Germinal center (tissue), 1 donor: ENCODE data around the gene ETV1.

Experiments
- DNase-seq: peaks from one replicate; pipeline ENCODE4 v3.0.0; 2012; ENCODE audit warnings: mixed read lengths, low spot score

ETV1 gene

DNA sequence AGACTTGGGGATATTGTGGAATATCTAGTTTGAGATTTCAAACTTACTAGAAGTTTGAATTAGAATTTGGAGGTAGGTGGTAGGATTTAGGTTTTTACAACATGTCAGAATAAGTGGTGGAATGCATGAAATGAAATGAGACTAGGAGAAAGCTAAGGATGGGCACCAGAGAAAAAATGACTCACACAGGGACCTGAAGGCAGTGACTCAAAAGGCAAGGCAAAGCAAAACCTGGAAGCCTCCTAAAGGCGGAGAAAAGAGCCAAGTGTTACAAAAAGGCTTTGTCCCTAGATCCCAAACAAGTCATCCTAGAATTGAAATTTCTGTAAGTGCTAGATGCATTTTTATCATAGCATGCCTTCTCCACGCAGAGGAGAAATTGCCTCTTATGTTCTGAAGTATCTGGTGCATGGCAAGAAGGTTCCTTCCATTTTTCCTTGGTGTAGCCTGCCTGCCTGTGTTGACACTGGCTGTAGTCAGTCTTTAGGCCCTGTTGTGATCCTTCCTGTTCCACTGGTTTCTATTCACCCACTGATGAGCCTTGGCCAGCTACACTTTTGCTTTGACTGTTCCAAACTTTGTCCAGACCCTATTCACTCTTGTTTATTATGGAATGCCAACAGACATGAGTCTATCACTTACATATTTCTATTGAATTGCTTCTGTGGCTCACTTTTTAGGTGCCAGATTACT, 109.3 kb downstream of the ETV1 start:
- no peak for DNase-seq

- DNase-seq = no peak
Measured at GRCh38 chr7:13879143-13879542, 110.3 kb downstream of the ETV1 start.

DNA sequence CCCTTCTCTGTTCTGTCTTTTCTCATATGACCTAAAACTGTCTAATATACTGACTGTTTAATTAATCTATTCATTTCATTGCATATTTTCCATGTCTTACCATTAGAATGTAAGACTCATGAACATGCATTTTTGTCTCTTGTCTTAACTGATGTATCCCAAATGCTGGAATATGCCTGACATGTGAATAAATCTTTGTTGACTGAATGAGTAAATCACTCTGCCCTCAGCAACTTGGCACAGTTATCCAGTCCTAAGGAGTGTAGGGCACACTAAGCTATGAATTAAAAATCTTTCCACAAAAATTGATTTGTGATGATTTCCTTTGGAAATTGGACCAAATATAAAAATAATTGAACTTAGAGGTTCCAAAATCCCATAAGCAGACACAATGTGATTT, 111.3 kb downstream of the ETV1 start:
- no peak for DNase-seq

GRCh38 chr7:13875496-13876074, 113.9 kb downstream of the ETV1 start:
- no peak for DNase-seq

- no peak for DNase-seq
Measured at GRCh38 chr7:13874783-13875182, 114.7 kb downstream of the ETV1 start.

DNA sequence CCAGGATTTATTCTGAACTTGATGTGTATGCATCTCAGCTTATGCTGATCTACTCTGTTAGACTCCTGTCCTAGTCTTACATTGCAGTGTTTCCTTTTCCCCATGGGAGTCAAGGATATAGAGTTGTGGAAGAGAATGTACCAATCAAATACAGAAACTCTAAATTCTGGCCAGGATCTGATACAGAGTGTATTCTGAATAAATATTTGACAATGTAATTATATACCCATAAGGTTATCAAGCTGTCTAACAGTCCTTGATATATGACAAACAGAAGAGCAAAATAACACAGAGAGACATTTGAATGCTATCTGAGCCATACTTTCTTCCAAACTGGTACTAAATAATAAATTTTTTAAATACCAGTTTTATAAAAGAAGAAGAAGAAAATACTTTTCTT, 116.8 kb downstream of the ETV1 start:
- no peak for DNase-seq

DNA sequence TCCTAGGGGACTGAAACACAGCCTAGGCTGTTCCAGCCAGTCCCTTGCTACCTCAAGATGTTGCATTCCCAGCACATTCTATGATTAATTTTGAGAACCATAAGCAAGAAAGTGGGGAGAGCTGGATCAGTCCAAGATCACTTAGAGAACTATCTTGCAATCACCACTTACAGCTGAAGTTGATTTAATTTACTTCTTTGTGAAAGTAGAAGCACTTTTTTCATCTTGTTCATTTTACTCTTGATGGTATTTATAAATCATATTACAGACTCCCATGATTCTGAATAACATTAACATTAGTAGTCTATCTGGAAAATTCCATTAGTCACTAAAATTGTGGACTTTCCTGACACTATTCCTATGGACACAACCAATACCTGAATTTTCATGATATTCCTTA, 118.5 kb downstream of the ETV1 start:
- DNase-seq = no peak

DNA sequence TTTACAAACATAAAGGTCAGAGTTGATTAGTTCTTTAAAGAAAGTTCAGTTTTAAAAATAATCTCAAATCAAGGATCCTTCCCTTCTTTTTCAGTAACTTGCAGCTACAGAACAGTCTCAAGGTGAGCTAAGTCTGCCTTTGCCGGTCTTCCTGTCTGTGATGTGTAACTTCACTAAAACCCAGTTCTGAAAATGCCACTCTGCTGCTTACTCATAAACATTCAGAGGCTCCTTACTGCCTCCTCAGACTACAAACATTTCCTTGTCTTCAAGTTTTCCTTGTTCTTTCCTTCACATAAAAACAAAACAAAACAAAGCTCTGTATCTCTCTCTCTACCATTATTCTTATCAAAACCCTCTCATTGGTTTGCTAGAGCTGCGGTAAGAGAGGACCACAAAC, 128.7 kb downstream of the ETV1 start:
- no peak for DNase-seq

GRCh38 chr7:13856012-13856411, 133.5 kb downstream of the ETV1 start:
- DNase-seq = no peak

DNA sequence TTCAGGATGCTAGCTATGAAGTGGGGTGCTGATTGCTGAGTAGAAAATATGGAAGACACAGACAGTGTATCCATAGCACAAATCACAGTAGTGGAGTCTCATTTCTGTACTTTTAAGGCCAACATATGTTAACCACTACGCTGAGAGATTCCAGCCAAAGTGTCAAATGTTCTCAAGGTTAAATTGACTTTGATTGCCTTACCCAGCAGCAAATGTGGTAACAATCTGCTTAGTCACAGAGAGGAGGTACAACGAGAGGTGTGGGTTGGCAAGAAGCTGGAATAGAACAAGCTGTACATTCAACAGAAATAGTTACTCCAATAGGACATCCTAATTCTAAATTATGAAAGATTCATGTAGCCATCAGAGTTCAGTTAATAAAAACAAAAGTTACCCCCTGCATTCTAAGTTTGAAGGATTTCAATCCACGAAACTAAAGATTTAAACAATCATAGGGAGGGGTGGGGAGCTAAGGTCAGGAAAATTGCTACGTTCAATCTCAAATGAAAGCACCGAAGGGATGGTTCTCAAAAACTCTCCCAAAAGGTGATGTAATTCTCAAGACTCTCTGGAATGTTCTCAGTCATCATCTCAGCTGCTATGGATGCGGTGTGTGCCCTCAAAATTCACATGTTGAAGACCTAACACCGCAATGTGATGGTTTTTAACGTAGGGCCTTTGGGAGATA, 137.0 kb downstream of the ETV1 start:
- no peak for DNase-seq

DNA sequence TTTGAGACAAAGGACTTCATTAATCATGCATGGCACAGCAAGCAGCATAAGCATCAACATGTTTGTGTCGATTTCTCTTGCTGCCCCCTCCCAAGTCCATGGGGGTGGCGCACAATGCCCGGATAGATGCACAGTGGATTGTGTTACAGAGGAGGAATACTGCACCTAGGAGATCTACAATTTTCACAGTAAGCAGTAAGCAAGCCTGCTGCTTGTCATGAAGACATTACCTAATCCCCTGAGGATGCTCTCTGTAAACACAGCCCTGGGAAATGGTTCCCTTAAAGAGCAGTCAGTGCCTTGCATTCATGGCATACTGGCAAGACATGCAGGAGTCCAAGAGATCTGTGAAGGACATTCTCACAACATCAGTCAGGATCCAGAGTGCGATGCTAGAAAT, 137.7 kb downstream of the ETV1 start:
- DNase-seq = no peak

DNA sequence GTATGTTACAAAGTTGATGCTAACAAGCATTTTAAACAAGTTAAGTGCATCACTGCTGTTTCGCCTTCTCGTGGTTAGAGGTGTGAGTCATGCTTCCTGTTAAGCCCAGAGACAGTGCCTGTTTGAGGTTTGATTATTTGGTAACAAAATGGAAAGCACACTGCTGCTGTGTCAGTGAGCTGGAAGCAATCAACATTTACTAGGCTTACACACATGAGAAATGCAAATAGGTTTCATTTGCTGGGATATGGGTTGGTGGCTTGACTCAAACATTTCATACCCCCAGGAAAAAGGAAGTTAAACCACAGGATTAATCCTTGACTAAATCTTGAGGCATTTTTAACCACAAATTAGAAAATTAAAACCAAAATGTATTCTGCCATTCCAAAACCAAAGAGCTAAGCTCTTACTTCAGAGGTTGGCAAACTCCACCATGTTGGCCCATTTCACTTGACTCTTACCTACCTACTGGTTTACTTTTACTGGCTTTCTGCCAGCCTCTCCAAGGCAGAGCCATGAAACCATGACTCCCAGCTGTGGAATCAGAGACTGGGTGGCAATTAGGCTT, 139.2 kb downstream of the ETV1 start:
- no peak for DNase-seq

GRCh38 chr7:13849163-13849892, 140.1 kb downstream of the ETV1 start:
- no peak for DNase-seq

- no peak for DNase-seq
Measured at GRCh38 chr7:13848681-13849131, 140.8 kb downstream of the ETV1 start.

- DNase-seq = no peak
Measured at GRCh38 chr7:13846386-13846785, 143.1 kb downstream of the ETV1 start.

DNA sequence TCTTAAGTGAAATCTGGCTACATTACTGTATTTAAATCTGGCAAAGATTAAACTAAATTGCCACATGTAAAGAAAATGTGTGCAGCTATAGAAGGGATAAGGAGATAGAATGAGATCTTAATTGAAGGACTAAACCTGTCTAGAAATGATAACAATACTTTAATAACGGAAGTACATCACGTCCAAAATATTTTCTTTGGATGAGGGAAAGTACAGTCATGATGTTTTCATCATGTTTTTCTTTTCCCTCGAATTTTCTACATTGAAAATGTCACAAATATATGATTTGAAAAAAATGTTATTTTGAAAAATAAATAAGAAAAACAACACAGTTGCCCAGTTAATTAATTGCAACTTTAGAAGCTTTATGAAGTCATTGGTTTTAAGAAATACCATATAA, 143.9 kb downstream of the ETV1 start:
- DNase-seq = no peak

DNA sequence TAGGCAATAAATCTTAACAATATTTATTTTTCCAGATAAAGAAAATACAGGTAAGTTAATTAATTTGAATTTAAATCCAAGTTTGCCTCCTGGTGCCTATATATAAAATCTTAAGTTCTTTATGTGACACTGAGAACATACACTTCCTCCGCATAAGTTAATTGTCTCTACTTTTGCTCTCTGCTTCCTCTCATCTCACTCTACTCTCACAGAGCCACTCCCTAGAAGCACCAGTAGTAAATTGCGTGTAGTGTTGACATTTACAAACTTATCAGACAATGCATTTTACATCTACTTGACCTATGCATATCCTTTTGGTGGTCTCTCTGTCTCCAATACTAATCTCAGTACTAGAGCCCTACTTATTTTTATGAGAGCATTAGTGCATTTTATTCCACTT, 144.5 kb downstream of the ETV1 start:
- no peak for DNase-seq

DNA sequence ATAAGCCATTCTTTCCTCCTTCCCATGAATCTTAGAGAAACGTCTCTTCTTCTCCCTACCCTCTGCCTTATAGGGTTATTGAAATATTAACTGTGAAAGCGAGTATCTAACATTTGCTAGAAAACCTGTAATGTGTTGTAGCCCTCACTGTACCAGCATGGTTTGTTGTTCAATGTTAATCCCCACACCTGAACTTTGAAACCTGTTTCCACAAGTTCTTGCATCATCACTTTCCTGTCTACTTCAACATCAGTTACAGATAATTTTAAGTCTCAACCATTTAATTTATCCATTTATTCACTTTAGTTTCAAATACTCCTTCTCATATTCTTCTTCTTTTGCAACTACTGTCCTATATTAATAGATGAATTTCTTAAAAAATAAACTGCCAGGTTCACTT, 148.2 kb downstream of the ETV1 start:
- DNase-seq = no peak
